Sigmoid colon (tissue), 4 donors: Measurements from ENCODE around the gene LCOR.

ENCODE experiments used
- EP300 ChIP-seq, 4 donors: sonication (generic); formaldehyde crosslinking; IDR thresholded peaks; one replicate each; pipeline ENCODE4 v1.6.1; 2017; ENCODE audit warnings: antibody characterized with exemption in 4 of 4
- POLR2AphosphoS5 ChIP-seq, 4 donors: sonication (generic); formaldehyde crosslinking; IDR thresholded peaks; one replicate each; pipeline ENCODE4 v1.6.1; 2017; ENCODE audit warnings: antibody characterized with exemption in 4 of 4
- TF ChIP-seq, protein P1 (sequence below), 4 experiments: fragments of 450-650 bp in 3 of 4; fragments of 200-600 bp in 1 of 4; IDR thresholded peaks; one replicate each; pipeline ENCODE4 v1.5.1; 2016 to 2019; ENCODE audit warnings: antibody characterized with exemption in 4 of 4, mild to moderate bottlenecking in 3 of 4, moderate library complexity in 2 of 4

DNA sequence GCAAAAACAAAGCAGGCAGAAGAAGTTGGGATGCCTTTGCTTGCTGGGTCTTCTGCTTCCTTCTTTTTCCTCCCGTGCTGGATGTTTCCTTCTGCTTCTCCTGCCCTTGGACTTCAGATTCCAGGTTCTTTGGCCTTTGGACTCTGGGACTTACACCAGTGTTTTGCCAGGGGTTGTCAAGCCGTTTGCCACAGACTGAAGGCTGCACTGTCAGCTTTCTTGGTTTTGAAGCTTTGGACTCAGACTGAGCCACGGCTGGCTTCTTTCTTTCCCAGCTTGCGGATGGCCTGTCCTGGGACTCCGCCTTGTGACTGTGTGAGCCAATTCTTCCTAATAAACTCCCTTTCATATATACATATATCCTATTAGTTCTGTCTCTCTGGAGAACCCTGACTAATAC, 11.3 kb upstream of the LCOR start:
- TF ChIP-seq POLR2AphosphoS5 (IDR thresholded peaks at IDR 0.05) (no peak), EP300 (IDR thresholded peaks at IDR 0.05) (no peak)
- TF ChIP-seq, protein P1, sequence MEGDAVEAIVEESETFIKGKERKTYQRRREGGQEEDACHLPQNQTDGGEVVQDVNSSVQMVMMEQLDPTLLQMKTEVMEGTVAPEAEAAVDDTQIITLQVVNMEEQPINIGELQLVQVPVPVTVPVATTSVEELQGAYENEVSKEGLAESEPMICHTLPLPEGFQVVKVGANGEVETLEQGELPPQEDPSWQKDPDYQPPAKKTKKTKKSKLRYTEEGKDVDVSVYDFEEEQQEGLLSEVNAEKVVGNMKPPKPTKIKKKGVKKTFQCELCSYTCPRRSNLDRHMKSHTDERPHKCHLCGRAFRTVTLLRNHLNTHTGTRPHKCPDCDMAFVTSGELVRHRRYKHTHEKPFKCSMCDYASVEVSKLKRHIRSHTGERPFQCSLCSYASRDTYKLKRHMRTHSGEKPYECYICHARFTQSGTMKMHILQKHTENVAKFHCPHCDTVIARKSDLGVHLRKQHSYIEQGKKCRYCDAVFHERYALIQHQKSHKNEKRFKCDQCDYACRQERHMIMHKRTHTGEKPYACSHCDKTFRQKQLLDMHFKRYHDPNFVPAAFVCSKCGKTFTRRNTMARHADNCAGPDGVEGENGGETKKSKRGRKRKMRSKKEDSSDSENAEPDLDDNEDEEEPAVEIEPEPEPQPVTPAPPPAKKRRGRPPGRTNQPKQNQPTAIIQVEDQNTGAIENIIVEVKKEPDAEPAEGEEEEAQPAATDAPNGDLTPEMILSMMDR (IDR thresholded peaks at IDR 0.05): no peak
